H9 (cell line): ENCODE data around the gene ADAMTS6. TPM values are rescaled to one million over a fixed set of nuclear protein-coding genes. Genes with fewer than 3 reads are reported as not detected.

Source experiments
- DNase-seq: peaks from one replicate; pipeline ENCODE4 v3.0.0-alpha.2; 2017
- H2AFZ ChIP-seq: one replicate; pipeline ENCODE4 v1.6.1; 2013; ENCODE audit warnings: mild to moderate bottlenecking, low read length, control low read depth, moderate library complexity
- H2AK5ac ChIP-seq: 2 replicates; pipeline ENCODE4 v1.6.1; 2013; ENCODE audit warnings: low read length, control low read depth, mixed read lengths; ENCODE audit not compliant: insufficient read length
- H2BK120ac ChIP-seq: one replicate; pipeline ENCODE4 v1.6.1; 2013; ENCODE audit warnings: low read depth, mild to moderate bottlenecking, low read length, control low read depth, inconsistent platforms; ENCODE audit not compliant: poor library complexity, severe bottlenecking
- H2BK12ac ChIP-seq: 2 replicates; pipeline ENCODE4 v1.6.1; 2013; ENCODE audit warnings: low read length, control low read depth, mixed read lengths, low read depth; ENCODE audit not compliant: insufficient read length
- H2BK15ac ChIP-seq: 2 replicates; pipeline ENCODE4 v1.6.1; 2013; ENCODE audit warnings: low read depth, low read length, control low read depth
- H2BK20ac ChIP-seq: one replicate; pipeline ENCODE4 v1.6.1; 2013; ENCODE audit warnings: low read depth, mild to moderate bottlenecking, low read length, control low read depth, inconsistent platforms; ENCODE audit not compliant: poor library complexity, severe bottlenecking
- H2BK5ac ChIP-seq: 2 replicates; pipeline ENCODE4 v1.6.1; 2013; ENCODE audit warnings: low read length, control low read depth, mixed read lengths; ENCODE audit not compliant: insufficient read length
- H3K14ac ChIP-seq: 2 replicates; pipeline ENCODE4 v1.6.1; 2013; ENCODE audit warnings: low read length, control low read depth; ENCODE audit not compliant: insufficient read depth
- H3K18ac ChIP-seq: 2 replicates; pipeline ENCODE4 v1.6.1; 2013; ENCODE audit warnings: low read depth, mild to moderate bottlenecking, mixed read lengths, low read length, control low read depth; ENCODE audit not compliant: insufficient read length
- H3K23ac ChIP-seq: 2 replicates; pipeline ENCODE4 v1.6.1; 2013; ENCODE audit warnings: low read length, control low read depth, mixed read lengths, low read depth; ENCODE audit not compliant: insufficient read length
- H3K23me2 ChIP-seq: 2 replicates; pipeline ENCODE4 v1.6.1; 2013; ENCODE audit warnings: low read depth, mild to moderate bottlenecking, mixed read lengths, low read length, control low read depth; ENCODE audit not compliant: insufficient read length, poor library complexity, severe bottlenecking
- H3K27ac ChIP-seq: 2 replicates; pipeline ENCODE4 v1.5.1; 2013; ENCODE audit warnings: low read length, control low read depth, mixed read lengths, low read depth; ENCODE audit not compliant: insufficient read length
- H3K27me3 ChIP-seq: 2 replicates; pipeline ENCODE4 v1.6.1; 2013; ENCODE audit warnings: low read length, control low read depth, inconsistent platforms; ENCODE audit not compliant: insufficient read depth
- H3K4ac ChIP-seq: 2 replicates; pipeline ENCODE4 v1.6.1; 2013; ENCODE audit warnings: low read depth, mild to moderate bottlenecking, control low read depth, inconsistent platforms, low read length, moderate library complexity
- H3K4me1 ChIP-seq: 2 replicates; pipeline ENCODE4 v1.6.1; 2013; ENCODE audit warnings: low read length, control low read depth, inconsistent platforms; ENCODE audit not compliant: insufficient read depth
- H3K4me2 ChIP-seq: 2 replicates; pipeline ENCODE4 v1.6.1; 2013; ENCODE audit warnings: low read length, control low read depth, mixed read lengths; ENCODE audit not compliant: insufficient read length, insufficient read depth
- H3K56ac ChIP-seq: 2 replicates; pipeline ENCODE4 v1.6.1; 2013; ENCODE audit warnings: low read depth, mild to moderate bottlenecking, mixed read lengths, low read length, control low read depth; ENCODE audit not compliant: insufficient read length
- H3K79me1 ChIP-seq: 2 replicates; pipeline ENCODE4 v1.6.1; 2013; ENCODE audit warnings: low read depth, mild to moderate bottlenecking, moderate library complexity, low read length, control low read depth, inconsistent platforms; ENCODE audit not compliant: insufficient read depth, poor library complexity, severe bottlenecking
- H3K79me2 ChIP-seq: 2 replicates; pipeline ENCODE4 v1.6.1; 2013; ENCODE audit warnings: low read length, control low read depth, inconsistent platforms; ENCODE audit not compliant: insufficient read depth
- H3K9ac ChIP-seq: 2 replicates; pipeline ENCODE4 v1.6.1; 2013; ENCODE audit warnings: low read length, control low read depth, mixed read lengths; ENCODE audit not compliant: insufficient read length; ENCODE audit errors: extremely low read depth
- H3K9me3 ChIP-seq: one replicate; pipeline ENCODE4 v1.6.1; 2013; ENCODE audit warnings: low read depth, low read length, inconsistent platforms; ENCODE audit not compliant: control insufficient read depth
- H3T11ph ChIP-seq: one replicate; pipeline ENCODE4 v1.6.1; 2013; ENCODE audit warnings: mild to moderate bottlenecking, low read length, control low read depth, inconsistent platforms
- H4K20me1 ChIP-seq: one replicate; pipeline ENCODE4 v1.6.1; 2013; ENCODE audit not compliant: control insufficient read depth, insufficient read length, insufficient read depth
- H4K5ac ChIP-seq: 2 replicates; pipeline ENCODE4 v1.6.1; 2013; ENCODE audit warnings: low read depth, mild to moderate bottlenecking, mixed read lengths, low read length, control low read depth; ENCODE audit not compliant: insufficient read length
- H4K8ac ChIP-seq: replicated peaks from 2 replicates; pipeline ENCODE4 v1.6.1; 2013; ENCODE audit warnings: low read length, control low read depth, mixed read lengths, low read depth; ENCODE audit not compliant: insufficient read length
- H4K91ac ChIP-seq: 2 replicates; pipeline ENCODE4 v1.6.1; 2013; ENCODE audit warnings: low read depth, mild to moderate bottlenecking, moderate library complexity, mixed read lengths, low read length, control low read depth; ENCODE audit not compliant: insufficient read length
- H3K27ac Mint-ChIP-seq, 3 experiments: 2 replicates in 2 of 3; 3 replicates in 1 of 3; pipeline ENCODE4 v1.8.0; 2020 to 2021; ENCODE audit warnings: mixed read lengths in 3 of 3, mild to moderate bottlenecking in 1 of 3, moderate library complexity in 1 of 3
- H3K27me3 Mint-ChIP-seq: 2 replicates; pipeline ENCODE4 v1.8.0; 2021; ENCODE audit warnings: low read depth, mild to moderate bottlenecking, moderate library complexity, mixed read lengths
- H3K36me3 Mint-ChIP-seq, 3 experiments: 2 replicates in 2 of 3; 3 replicates in 1 of 3; pipeline ENCODE4 v1.8.0; 2020 to 2021; ENCODE audit warnings: low read depth in 3 of 3, mixed read lengths in 3 of 3; ENCODE audit not compliant: insufficient read depth in 1 of 3
- H3K4me1 Mint-ChIP-seq, 2 experiments: 2 replicates each; pipeline ENCODE4 v1.8.0; 2020; ENCODE audit warnings: mixed read lengths in 2 of 2
- H3K4me3 Mint-ChIP-seq, 2 experiments: 2 replicates in 1 of 2; 3 replicates in 1 of 2; pipeline ENCODE4 v1.8.0; 2020 to 2021; ENCODE audit warnings: mild to moderate bottlenecking in 2 of 2, mixed read lengths in 2 of 2, moderate library complexity in 1 of 2
- H3K9me3 Mint-ChIP-seq, 2 experiments: 2 replicates in 1 of 2; 3 replicates in 1 of 2; pipeline ENCODE4 v1.8.0; 2020; ENCODE audit warnings: mild to moderate bottlenecking in 2 of 2, mixed read lengths in 2 of 2, moderate library complexity in 1 of 2
- WGBS: extraction: QIAGEN DNeasy Blood & Tissue Kit; methylation state at CpG from one replicate; pipeline ENCODE4 v1.1.7; 2013; ENCODE audit warnings: missing lambda C conversion rate, low lambda C conversion rate, mixed read lengths; ENCODE audit not compliant: insufficient read length; ENCODE audit errors: extremely low coverage; 5-methylcytosine and 5-hydroxymethylcytosine counted together
- total RNA-seq: library from RNA; stranded (reverse); gene quantifications from 2 replicates; pipeline ENCODE4 v1.2.1, GENCODE V29; 2021
- TF ChIP-seq, protein P1 (sequence below): fragments of 200-600 bp; sonication (generic); conservative IDR thresholded peaks from 3 replicates; pipeline ENCODE4 v1.8.0; 2021; ENCODE audit warnings: antibody characterized with exemption, mild to moderate bottlenecking

The ADAMTS6 gene
- total RNA-seq, 1 experiment from 2014 or later: 0.33 TPM

DNA sequence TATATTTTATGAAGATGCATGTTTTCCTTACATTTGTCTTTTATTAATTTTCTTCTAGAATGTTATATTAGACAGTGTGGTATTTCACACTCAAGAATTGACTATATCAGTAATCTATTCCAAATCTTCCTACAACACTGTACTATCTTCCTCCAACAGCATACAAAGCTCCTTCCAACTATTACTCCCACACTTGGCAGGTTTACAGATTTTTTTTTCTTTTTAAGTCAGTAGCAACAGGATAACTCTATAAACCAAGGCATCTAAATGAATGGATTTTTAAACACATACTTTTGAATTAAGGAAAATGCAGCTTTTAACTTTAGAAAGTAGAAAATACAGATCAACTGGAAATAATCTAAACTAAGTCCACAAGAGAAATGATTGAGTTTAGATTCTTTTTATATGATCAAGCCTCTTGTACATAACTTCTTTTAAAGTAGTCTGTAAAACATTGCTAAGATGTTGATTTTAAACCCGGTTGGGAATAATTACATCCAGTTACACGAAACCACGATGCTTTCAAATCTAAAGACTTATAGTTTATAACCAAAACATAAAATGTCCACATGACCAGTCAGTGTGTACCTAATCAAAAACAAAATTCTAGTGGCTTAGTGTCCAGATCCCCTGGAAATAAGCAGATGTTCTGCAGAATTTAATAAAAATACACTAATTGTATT, 281.6 kb downstream of the ADAMTS6 start:
- no peak overlapping the region for H2BK12ac ChIP-seq
- H4K8ac ChIP-seq: no peak overlapping the region
- no peak overlapping the region for H3K4ac ChIP-seq
- no peaks in the 10 kb centered on the region for H3K79me1 ChIP-seq
- H3K4me1 ChIP-seq: no peaks in the 10 kb centered on the region
- H3K4me3 Mint-ChIP-seq: no peak overlapping the region
- H2BK15ac ChIP-seq: no peak overlapping the region
- no peak overlapping the region for H4K5ac ChIP-seq
- TF ChIP-seq, protein P1, sequence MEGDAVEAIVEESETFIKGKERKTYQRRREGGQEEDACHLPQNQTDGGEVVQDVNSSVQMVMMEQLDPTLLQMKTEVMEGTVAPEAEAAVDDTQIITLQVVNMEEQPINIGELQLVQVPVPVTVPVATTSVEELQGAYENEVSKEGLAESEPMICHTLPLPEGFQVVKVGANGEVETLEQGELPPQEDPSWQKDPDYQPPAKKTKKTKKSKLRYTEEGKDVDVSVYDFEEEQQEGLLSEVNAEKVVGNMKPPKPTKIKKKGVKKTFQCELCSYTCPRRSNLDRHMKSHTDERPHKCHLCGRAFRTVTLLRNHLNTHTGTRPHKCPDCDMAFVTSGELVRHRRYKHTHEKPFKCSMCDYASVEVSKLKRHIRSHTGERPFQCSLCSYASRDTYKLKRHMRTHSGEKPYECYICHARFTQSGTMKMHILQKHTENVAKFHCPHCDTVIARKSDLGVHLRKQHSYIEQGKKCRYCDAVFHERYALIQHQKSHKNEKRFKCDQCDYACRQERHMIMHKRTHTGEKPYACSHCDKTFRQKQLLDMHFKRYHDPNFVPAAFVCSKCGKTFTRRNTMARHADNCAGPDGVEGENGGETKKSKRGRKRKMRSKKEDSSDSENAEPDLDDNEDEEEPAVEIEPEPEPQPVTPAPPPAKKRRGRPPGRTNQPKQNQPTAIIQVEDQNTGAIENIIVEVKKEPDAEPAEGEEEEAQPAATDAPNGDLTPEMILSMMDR: no peak
- no peak overlapping the region for H3K14ac ChIP-seq
- no peaks in the 10 kb centered on the region for H4K20me1 ChIP-seq
- no peaks in the 10 kb centered on the region for H3K27me3 Mint-ChIP-seq
- no peak overlapping the region for H3K18ac ChIP-seq
- no peak overlapping the region for H3T11ph ChIP-seq
- no peaks in the 10 kb centered on the region for H3K4me1 Mint-ChIP-seq
- H3K27ac Mint-ChIP-seq: no peak overlapping the region
- no peaks in the 10 kb centered on the region for H3K9me3 Mint-ChIP-seq
- H2BK120ac ChIP-seq: no peak overlapping the region
- H3K23me2 ChIP-seq: no peaks in the 10 kb centered on the region
- no peak overlapping the region for H3K23ac ChIP-seq
- H3K27me3 ChIP-seq: no peaks in the 10 kb centered on the region
- WGBS: no CpG with 5 or more reads among the region's 3 CpGs
- H3K27ac ChIP-seq: no peak overlapping the region
- H2AFZ ChIP-seq: no peak overlapping the region
- no peak for DNase-seq
- no peaks in the 10 kb centered on the region for H3K79me2 ChIP-seq
- H3K9me3 ChIP-seq: no peaks in the 10 kb centered on the region
- H3K4me2 ChIP-seq: no peak overlapping the region
- no peak overlapping the region for H4K91ac ChIP-seq
- H3K36me3 Mint-ChIP-seq: no peaks in the 10 kb centered on the region
- H2BK20ac ChIP-seq: no peak overlapping the region
- H2BK5ac ChIP-seq: no peak overlapping the region
- H3K56ac ChIP-seq: no peak overlapping the region
- no peak overlapping the region for H2AK5ac ChIP-seq
- no peak overlapping the region for H3K9ac ChIP-seq
